DND-41 (cell line): ENCODE data around the gene GUCY1A1.

ENCODE experiments used
- EZH2 ChIP-seq: IDR thresholded peaks from 3 replicates; pipeline ENCODE4 v1.6.1; 2012; ENCODE audit warnings: borderline replicate concordance, low read depth, mild to moderate bottlenecking, moderate library complexity, low read length, inconsistent platforms; ENCODE audit not compliant: severe bottlenecking
- TF ChIP-seq, protein P1 (sequence below): IDR thresholded peaks from 2 replicates; pipeline ENCODE4 v1.5.1; 2012; ENCODE audit warnings: borderline replicate concordance, low read length, moderate library complexity, mild to moderate bottlenecking; ENCODE audit not compliant: poor library complexity, severe bottlenecking; ENCODE audit errors: extremely low read depth

- TF ChIP-seq, protein P1, sequence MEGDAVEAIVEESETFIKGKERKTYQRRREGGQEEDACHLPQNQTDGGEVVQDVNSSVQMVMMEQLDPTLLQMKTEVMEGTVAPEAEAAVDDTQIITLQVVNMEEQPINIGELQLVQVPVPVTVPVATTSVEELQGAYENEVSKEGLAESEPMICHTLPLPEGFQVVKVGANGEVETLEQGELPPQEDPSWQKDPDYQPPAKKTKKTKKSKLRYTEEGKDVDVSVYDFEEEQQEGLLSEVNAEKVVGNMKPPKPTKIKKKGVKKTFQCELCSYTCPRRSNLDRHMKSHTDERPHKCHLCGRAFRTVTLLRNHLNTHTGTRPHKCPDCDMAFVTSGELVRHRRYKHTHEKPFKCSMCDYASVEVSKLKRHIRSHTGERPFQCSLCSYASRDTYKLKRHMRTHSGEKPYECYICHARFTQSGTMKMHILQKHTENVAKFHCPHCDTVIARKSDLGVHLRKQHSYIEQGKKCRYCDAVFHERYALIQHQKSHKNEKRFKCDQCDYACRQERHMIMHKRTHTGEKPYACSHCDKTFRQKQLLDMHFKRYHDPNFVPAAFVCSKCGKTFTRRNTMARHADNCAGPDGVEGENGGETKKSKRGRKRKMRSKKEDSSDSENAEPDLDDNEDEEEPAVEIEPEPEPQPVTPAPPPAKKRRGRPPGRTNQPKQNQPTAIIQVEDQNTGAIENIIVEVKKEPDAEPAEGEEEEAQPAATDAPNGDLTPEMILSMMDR, result no peak
- TF ChIP-seq EZH2, result no peak
Measured at GRCh38 chr4:155679343-155679742, 12.7 kb downstream of the GUCY1A1 start.
